Ishikawa (cell line): ENCODE results near the gene PTGS1.

Experiments
- EGR1 ChIP-seq: IDR thresholded peaks from 2 replicates; pipeline ENCODE4 v1.6.1; 2012
- TCF12 ChIP-seq: IDR thresholded peaks from 2 replicates; pipeline ENCODE4 v1.6.1; 2012; ENCODE audit warnings: low read depth
- YY1 ChIP-seq: IDR thresholded peaks from 2 replicates; pipeline ENCODE4 v1.6.1; 2012; ENCODE audit warnings: low read depth
- ZBTB7A ChIP-seq: IDR thresholded peaks from 2 replicates; pipeline ENCODE4 v1.6.1; 2012; ENCODE audit warnings: low read depth

GRCh38 chr9:122367065-122367464 lies 3.8 kb upstream of the PTGS1 start:
- no peak for TF ChIP-seq ZBTB7A
- no peak for TF ChIP-seq EGR1
- no peak for TF ChIP-seq TCF12
- TF ChIP-seq YY1: no peak
